Activated naive CD4-positive, alpha-beta T cell treated with anti-CD3 and anti-CD28 coated beads, Interleukin-2, amount 50 U/mL, for 24 hours (primary cell): ENCODE measurements around the gene ZNF423.

Source experiments
- H3K27ac Mint-ChIP-seq: one replicate; pipeline ENCODE4 v1.8.0; 2021; ENCODE audit warnings: mild to moderate bottlenecking, mixed read lengths
- H3K27me3 Mint-ChIP-seq: one replicate; pipeline ENCODE4 v1.8.0; 2021; ENCODE audit warnings: mixed read lengths
- H3K36me3 Mint-ChIP-seq: one replicate; pipeline ENCODE4 v1.8.0; 2021; ENCODE audit warnings: mixed read lengths
- H3K4me1 Mint-ChIP-seq: one replicate; pipeline ENCODE4 v1.8.0; 2021; ENCODE audit warnings: mixed read lengths
- H3K4me3 Mint-ChIP-seq: one replicate; pipeline ENCODE4 v1.8.0; 2021; ENCODE audit warnings: mild to moderate bottlenecking, mixed read lengths
- H3K9me3 Mint-ChIP-seq: one replicate; pipeline ENCODE4 v1.8.0; 2021; ENCODE audit warnings: mixed read lengths

The ZNF423 gene

GRCh38 chr16:49857423-49858181 is 1.7 kb upstream of the ZNF423 start:
- Mint-ChIP-seq H3K36me3 (no peaks in the 10 kb centered on the region), H3K27me3 (peaks cover 25% of the 10 kb centered on the region), H3K4me1 (peaks cover 12% of the 10 kb centered on the region), H3K4me3 (peak overlapping the region; percentile 82), H3K27ac (no peak overlapping the region), H3K9me3 (no peaks in the 10 kb centered on the region)

- H3K27me3 Mint-ChIP-seq: peaks cover 29% of the 10 kb centered on the region
- peaks cover 12% of the 10 kb centered on the region for H3K4me1 Mint-ChIP-seq
- H3K9me3 Mint-ChIP-seq: no peaks in the 10 kb centered on the region
- no peaks in the 10 kb centered on the region for H3K36me3 Mint-ChIP-seq
- H3K27ac Mint-ChIP-seq: no peak overlapping the region
- H3K4me3 Mint-ChIP-seq: peak overlapping the region; percentile 70
Measured at GRCh38 chr16:49856672-49857330, 889 bp upstream of the ZNF423 start.

GRCh38 chr16:49855280-49855821 is 561 bp downstream of the ZNF423 start:
- H3K27me3 Mint-ChIP-seq: peaks cover 30% of the 10 kb centered on the region

GRCh38 chr16:49854796-49855203 is 1.1 kb downstream of the ZNF423 start:
- H3K4me1 Mint-ChIP-seq: peaks cover 12% of the 10 kb centered on the region
- H3K4me3 Mint-ChIP-seq: peak overlapping the region; percentile 76
- H3K36me3 Mint-ChIP-seq: no peaks in the 10 kb centered on the region
- H3K27me3 Mint-ChIP-seq: peaks cover 29% of the 10 kb centered on the region
- H3K27ac Mint-ChIP-seq: no peak overlapping the region
- H3K9me3 Mint-ChIP-seq: no peaks in the 10 kb centered on the region

More at GRCh38 chr16:49855280-49855821, 561 bp downstream of the ZNF423 start:
- Mint-ChIP-seq H3K27ac (no peak overlapping the region), H3K36me3 (no peaks in the 10 kb centered on the region), H3K4me1 (peaks cover 12% of the 10 kb centered on the region), H3K4me3 (peak overlapping the region; percentile 23), H3K9me3 (no peaks in the 10 kb centered on the region)

- no peaks in the 10 kb centered on the region for H3K9me3 Mint-ChIP-seq
- H3K4me3 Mint-ChIP-seq: peak overlapping the region; percentile 76
- no peaks in the 10 kb centered on the region for H3K36me3 Mint-ChIP-seq
- peaks cover 26% of the 10 kb centered on the region for H3K27me3 Mint-ChIP-seq
- H3K4me1 Mint-ChIP-seq: peaks cover 7% of the 10 kb centered on the region
- H3K27ac Mint-ChIP-seq: no peak overlapping the region
Measured at GRCh38 chr16:49854188-49854795, 1.6 kb downstream of the ZNF423 start.

- Mint-ChIP-seq H3K27me3 (peaks cover 27% of the 10 kb centered on the region), H3K27ac (no peak overlapping the region), H3K36me3 (no peaks in the 10 kb centered on the region), H3K4me3 (no peak overlapping the region), H3K9me3 (no peaks in the 10 kb centered on the region), H3K4me1 (peaks cover 3% of the 10 kb centered on the region)
Measured at GRCh38 chr16:49852279-49852678, 3.6 kb downstream of the ZNF423 start.

GRCh38 chr16:49851468-49851787 is 4.5 kb downstream of the ZNF423 start:
- no peak overlapping the region for H3K27ac Mint-ChIP-seq
- no peaks in the 10 kb centered on the region for H3K9me3 Mint-ChIP-seq
- H3K4me1 Mint-ChIP-seq: peaks cover 3% of the 10 kb centered on the region
- H3K4me3 Mint-ChIP-seq: no peak overlapping the region
- H3K27me3 Mint-ChIP-seq: peaks cover 28% of the 10 kb centered on the region
- H3K36me3 Mint-ChIP-seq: no peaks in the 10 kb centered on the region

GRCh38 chr16:49850558-49851467 is 5.1 kb downstream of the ZNF423 start:
- no peak overlapping the region for H3K27ac Mint-ChIP-seq
- no peaks in the 10 kb centered on the region for H3K36me3 Mint-ChIP-seq
- H3K9me3 Mint-ChIP-seq: no peaks in the 10 kb centered on the region
- no peak overlapping the region for H3K4me3 Mint-ChIP-seq
- peaks cover 28% of the 10 kb centered on the region for H3K27me3 Mint-ChIP-seq
- H3K4me1 Mint-ChIP-seq: peaks cover 3% of the 10 kb centered on the region

GRCh38 chr16:49849754-49850108 is 6.2 kb downstream of the ZNF423 start:
- Mint-ChIP-seq H3K4me1 (peaks cover 3% of the 10 kb centered on the region), H3K9me3 (no peaks in the 10 kb centered on the region), H3K36me3 (no peaks in the 10 kb centered on the region), H3K27ac (no peak overlapping the region), H3K27me3 (peaks cover 28% of the 10 kb centered on the region), H3K4me3 (no peak overlapping the region)

GRCh38 chr16:49849037-49849753 is 6.7 kb downstream of the ZNF423 start:
- Mint-ChIP-seq H3K27ac (peak overlapping the region; percentile 67), H3K9me3 (no peaks in the 10 kb centered on the region), H3K4me3 (no peak overlapping the region), H3K4me1 (peaks cover 1% of the 10 kb centered on the region), H3K36me3 (no peaks in the 10 kb centered on the region), H3K27me3 (peaks cover 27% of the 10 kb centered on the region)

- Mint-ChIP-seq H3K9me3 (no peaks in the 10 kb centered on the region), H3K4me1 (no peaks in the 10 kb centered on the region), H3K36me3 (no peaks in the 10 kb centered on the region), H3K27me3 (peaks cover 23% of the 10 kb centered on the region), H3K27ac (no peak overlapping the region), H3K4me3 (no peak overlapping the region)
Measured at GRCh38 chr16:49848530-49848929, 7.4 kb downstream of the ZNF423 start.

GRCh38 chr16:49846800-49847199 is 9.1 kb downstream of the ZNF423 start:
- peaks cover 18% of the 10 kb centered on the region for H3K27me3 Mint-ChIP-seq
- no peak overlapping the region for H3K27ac Mint-ChIP-seq
- no peaks in the 10 kb centered on the region for H3K36me3 Mint-ChIP-seq
- H3K9me3 Mint-ChIP-seq: no peaks in the 10 kb centered on the region
- H3K4me3 Mint-ChIP-seq: no peak overlapping the region
- no peaks in the 10 kb centered on the region for H3K4me1 Mint-ChIP-seq

GRCh38 chr16:49844359-49844758 is 11.6 kb downstream of the ZNF423 start:
- no peak overlapping the region for H3K27ac Mint-ChIP-seq
- H3K9me3 Mint-ChIP-seq: no peaks in the 10 kb centered on the region
- H3K27me3 Mint-ChIP-seq: peaks cover 27% of the 10 kb centered on the region

GRCh38 chr16:49843758-49844157 is 12.2 kb downstream of the ZNF423 start:
- Mint-ChIP-seq H3K9me3 (no peaks in the 10 kb centered on the region), H3K4me3 (no peak overlapping the region), H3K36me3 (no peaks in the 10 kb centered on the region), H3K27ac (no peak overlapping the region), H3K4me1 (no peaks in the 10 kb centered on the region), H3K27me3 (peaks cover 26% of the 10 kb centered on the region)

More at GRCh38 chr16:49844359-49844758, 11.6 kb downstream of the ZNF423 start:
- Mint-ChIP-seq H3K36me3 (no peaks in the 10 kb centered on the region), H3K4me3 (no peak overlapping the region), H3K4me1 (no peaks in the 10 kb centered on the region)

- H3K27ac Mint-ChIP-seq: no peak overlapping the region
- H3K4me3 Mint-ChIP-seq: no peak overlapping the region
- no peaks in the 10 kb centered on the region for H3K36me3 Mint-ChIP-seq
- H3K4me1 Mint-ChIP-seq: no peaks in the 10 kb centered on the region
- no peaks in the 10 kb centered on the region for H3K9me3 Mint-ChIP-seq
- peaks cover 23% of the 10 kb centered on the region for H3K27me3 Mint-ChIP-seq
Measured at GRCh38 chr16:49842972-49843371, 12.9 kb downstream of the ZNF423 start.
